Lung microvascular endothelial cell (primary cell): ENCODE measurements around the gene IKZF4. TPM values are rescaled to one million over a fixed set of nuclear protein-coding genes. Genes with fewer than 3 reads are reported as not detected.

Experiments used
- DNase-seq, 2 donors: peaks; one replicate each; pipeline versions ENCODE4 v3.0.0 to v3.0.0-alpha.2; 2010; ENCODE audit warnings: low read depth in 2 of 2
- total RNA-seq: library from RNA; depleted of rRNA; stranded (reverse); fragments of >200 nt; gene quantifications from 2 replicates; pipeline ENCODE4 v1.2.1, GENCODE V29; 2014

Gene IKZF4
- total RNA-seq, 1 donor from 2014 or later: 0.20 TPM

- DNase-seq: no peak
Measured at GRCh38 chr12:56081393-56082347, 60.8 kb downstream of the IKZF4 start.

- DNase-seq: no peak
Measured at GRCh38 chr12:56082382-56082781, 61.5 kb downstream of the IKZF4 start.

GRCh38 chr12:56082967-56083366, 62.1 kb downstream of the IKZF4 start:
- no peak for DNase-seq

- DNase-seq: peak; percentile 9 to 36
Measured at GRCh38 chr12:56084958-56085543, 64.2 kb downstream of the IKZF4 start.

- no peak for DNase-seq
Measured at GRCh38 chr12:56086096-56086495, 65.3 kb downstream of the IKZF4 start.

- no peak for DNase-seq
Measured at GRCh38 chr12:56086608-56087007, 65.8 kb downstream of the IKZF4 start.

GRCh38 chr12:56087220-56087619, 66.4 kb downstream of the IKZF4 start:
- DNase-seq: no peak

Other genes starting within 250 kb of the IKZF4 start
- 74.0 and 95.0 TPM in 2 replicates for gene SARNP, start 203.3 kb upstream of the IKZF4 start, total RNA-seq
- 22.7 and 30.6 TPM in 2 replicates for gene ORMDL2, start 203.0 kb upstream of the IKZF4 start, total RNA-seq
- gene DNAJC14, start 191.5 kb upstream of the IKZF4 start, total RNA-seq: 33.6 and 53.8 TPM in 2 replicates
- 0.22 and 0.40 TPM in 2 replicates for gene MMP19, start 178.1 kb upstream of the IKZF4 start, total RNA-seq
- gene PYM1, start 93.1 kb upstream of the IKZF4 start, total RNA-seq: 25.1 and 26.8 TPM in 2 replicates
- 9.5 and 12.9 TPM in 2 replicates for gene DGKA, start 89.9 kb upstream of the IKZF4 start, total RNA-seq
- gene PMEL, start 55.0 kb upstream of the IKZF4 start, total RNA-seq: 0.20 and 0.22 TPM in 2 replicates
- 18.1 and 20.8 TPM in 2 replicates for gene CDK2, start 54.2 kb upstream of the IKZF4 start, total RNA-seq
- gene RAB5B, start 47.0 kb upstream of the IKZF4 start, total RNA-seq: 25.3 and 32.5 TPM in 2 replicates
- 8.9 and 10.1 TPM in 2 replicates for gene SUOX, start 23.8 kb upstream of the IKZF4 start, total RNA-seq
- gene RPS26, start 20.9 kb downstream of the IKZF4 start, total RNA-seq: 99.2 and 124 TPM in 2 replicates
- gene ERBB3, start 59.1 kb downstream of the IKZF4 start, total RNA-seq: under 0.01 and 0.22 TPM in 2 replicates
- 80.8 and 102 TPM in 2 replicates for gene PA2G4, start 83.5 kb downstream of the IKZF4 start, total RNA-seq
- gene RPL41, start 95.6 kb downstream of the IKZF4 start, total RNA-seq: 2,546 and 2,559 TPM in 2 replicates
- 2.6 and 5.0 TPM in 2 replicates for gene ZC3H10, start 97.2 kb downstream of the IKZF4 start, total RNA-seq
- gene ESYT1, start 107.2 kb downstream of the IKZF4 start, total RNA-seq: 270 and 326 TPM in 2 replicates
- gene MYL6B, start 131.5 kb downstream of the IKZF4 start, total RNA-seq: 63.6 and 75.0 TPM in 2 replicates
- 2,671 and 3,118 TPM in 2 replicates for gene MYL6, start 137.3 kb downstream of the IKZF4 start, total RNA-seq
- gene SMARCC2, start 168.4 kb downstream of the IKZF4 start, total RNA-seq: 31.4 and 45.8 TPM in 2 replicates
- gene RNF41, start 200.9 kb downstream of the IKZF4 start, total RNA-seq: 42.5 and 73.0 TPM in 2 replicates
- 17.5 and 21.1 TPM in 2 replicates for gene NABP2, start 203.3 kb downstream of the IKZF4 start, total RNA-seq
- gene SLC39A5, start 209.0 kb downstream of the IKZF4 start, total RNA-seq: not detected in 2 replicates
- gene ANKRD52, start 237.3 kb downstream of the IKZF4 start, total RNA-seq: 8.3 and 10.7 TPM in 2 replicates
- 5.9 and 7.9 TPM in 2 replicates for gene COQ10A, start 245.9 kb downstream of the IKZF4 start, total RNA-seq